HEK293T (cell line): ENCODE data around the gene C14orf119.

Experiments
- CTCF ChIA-PET: fragments of 350-600 bp; formaldehyde crosslinking; extraction: SDS; loops from one replicate; lab custom pipeline; 2021; ENCODE audit warnings: antibody characterized with exemption, inconsistent platforms; lab: Yijun Ruan, JAX
- POLR2A ChIA-PET: fragments of 350-600 bp; formaldehyde crosslinking; extraction: SDS; loops from one replicate; lab custom pipeline; 2020; ENCODE audit warnings: antibody characterized with exemption, inconsistent platforms; lab: Yijun Ruan, JAX
- DNase-seq: peaks from one replicate; pipeline ENCODE4 v3.0.0; 2012; ENCODE audit warnings: mixed read lengths; ENCODE audit errors: extremely low spot score
- ARNT ChIP-seq: fragments of 450-650 bp; IDR thresholded peaks from 2 replicates; pipeline ENCODE4 v1.6.1; 2017; ENCODE audit warnings: mild to moderate bottlenecking
- BHLHE40 ChIP-seq: fragments of 450-650 bp; IDR thresholded peaks from 2 replicates; pipeline ENCODE4 v1.6.1; 2016; ENCODE audit warnings: mild to moderate bottlenecking, moderate library complexity, borderline replicate concordance
- CTBP1 ChIP-seq: fragments of 450-650 bp; IDR thresholded peaks from 2 replicates; pipeline ENCODE4 v1.6.1; 2016; ENCODE audit warnings: borderline replicate concordance
- ELF4 ChIP-seq: fragments of 450-650 bp; IDR thresholded peaks from 2 replicates; pipeline ENCODE4 v1.6.1; 2017; ENCODE audit warnings: antibody characterized with exemption
- FOXA1 ChIP-seq: fragments of 450-650 bp; IDR thresholded peaks from 2 replicates; pipeline ENCODE4 v1.6.1; 2016; ENCODE audit warnings: mild to moderate bottlenecking
- FOXK2 ChIP-seq: fragments of 450-650 bp; IDR thresholded peaks from 2 replicates; pipeline ENCODE4 v1.6.1; 2016; ENCODE audit warnings: mild to moderate bottlenecking
- FOXM1 ChIP-seq: fragments of 450-650 bp; IDR thresholded peaks from 2 replicates; pipeline ENCODE4 v1.6.1; 2017; ENCODE audit warnings: mild to moderate bottlenecking, borderline replicate concordance
- HDGF ChIP-seq: fragments of 450-650 bp; IDR thresholded peaks from 2 replicates; pipeline ENCODE4 v1.6.1; 2017; ENCODE audit warnings: antibody characterized with exemption, borderline replicate concordance
- L3MBTL2 ChIP-seq: fragments of 450-650 bp; conservative IDR thresholded peaks from 2 replicates; pipeline ENCODE4 v1.6.1; 2016; ENCODE audit warnings: mild to moderate bottlenecking
- LEF1 ChIP-seq: fragments of 450-650 bp; IDR thresholded peaks from 2 replicates; pipeline ENCODE4 v1.6.1; 2017; ENCODE audit warnings: mild to moderate bottlenecking, borderline replicate concordance
- NFRKB ChIP-seq: fragments of 450-650 bp; IDR thresholded peaks from 2 replicates; pipeline ENCODE4 v1.6.1; 2016; ENCODE audit warnings: mild to moderate bottlenecking, moderate library complexity
- PKNOX1 ChIP-seq: fragments of 450-650 bp; IDR thresholded peaks from 2 replicates; pipeline ENCODE4 v1.6.1; 2016
- SP1 ChIP-seq: fragments of 450-650 bp; IDR thresholded peaks from 2 replicates; pipeline ENCODE4 v1.6.1; 2017
- SUZ12 ChIP-seq: fragments of 450-650 bp; IDR thresholded peaks from 2 replicates; pipeline ENCODE4 v1.6.1; 2016; ENCODE audit warnings: mild to moderate bottlenecking
- TARDBP ChIP-seq: fragments of 450-650 bp; IDR thresholded peaks from 2 replicates; pipeline ENCODE4 v1.6.1; 2016
- ZNF384 ChIP-seq: fragments of 450-650 bp; IDR thresholded peaks from 2 replicates; pipeline ENCODE4 v1.6.1; 2016

Gene C14orf119

GRCh38 chr14:23130871-23131270 is 35.6 kb downstream of the C14orf119 start:
- TF ChIP-seq L3MBTL2 = no peak
- no peak for TF ChIP-seq FOXM1
- TF ChIP-seq ELF4 = no peak
- TF ChIP-seq FOXA1 = no peak
- TF ChIP-seq ARNT = no peak
- DNase-seq = no peak
- CTCF ChIA-PET = interaction anchor here (2.0 to 2.1 kb wide), 2 partner anchors 10 to 62 kb away, joined by 7 to 9 read pairs; no protein-coding TSS in a partner anchor
- POLR2A ChIA-PET = no interaction called here

- TF ChIP-seq L3MBTL2 = no peak
- TF ChIP-seq CTBP1 = no peak
- TF ChIP-seq SUZ12 = no peak
- no peak for TF ChIP-seq FOXM1
- TF ChIP-seq BHLHE40 = no peak
- ChIA-PET POLR2A (no interaction called here), CTCF (interaction anchor here (2.1 kb wide), 1 partner anchor 10 kb away, joined by 9 read pairs; no protein-coding TSS in a partner anchor)
- DNase-seq = no peak
Observed at GRCh38 chr14:23131482-23131881, 36.2 kb downstream of the C14orf119 start.

GRCh38 chr14:23132970-23133369 is 37.7 kb downstream of the C14orf119 start:
- DNase-seq = no peak
- TF ChIP-seq TARDBP = no peak
- TF ChIP-seq HDGF = no peak
- TF ChIP-seq CTBP1 = no peak
- CTCF ChIA-PET = no interaction called here
- POLR2A ChIA-PET = no interaction called here

- TF ChIP-seq LEF1 (no peak), CTBP1 (no peak), BHLHE40 (no peak), L3MBTL2 (no peak), NFRKB (no peak), SP1 (no peak), FOXM1 (no peak), ARNT (no peak), SUZ12 (no peak), FOXK2 (no peak), TARDBP (no peak), ZNF384 (no peak), HDGF (no peak), ELF4 (no peak), FOXA1 (no peak), PKNOX1 (no peak)
- CTCF ChIA-PET = no interaction called here
- POLR2A ChIA-PET = no interaction called here
- DNase-seq = no peak
Observed at GRCh38 chr14:23136566-23137133, 41.3 kb downstream of the C14orf119 start.

GRCh38 chr14:23137192-23137812 is 42.0 kb downstream of the C14orf119 start:
- TF ChIP-seq FOXK2 (no peak), CTBP1 (no peak), LEF1 (no peak), NFRKB (no peak), SUZ12 (no peak), L3MBTL2 (no peak), ELF4 (no peak), FOXM1 (no peak), BHLHE40 (no peak), FOXA1 (no peak), TARDBP (no peak), ARNT (no peak), HDGF (no peak), PKNOX1 (no peak)
- ChIA-PET POLR2A (no interaction called here), CTCF (no interaction called here)
- no peak for DNase-seq

- DNase-seq = no peak
- POLR2A ChIA-PET = no interaction called here
- CTCF ChIA-PET = no interaction called here
- no peak for TF ChIP-seq ZNF384
- TF ChIP-seq SUZ12 = no peak
- no peak for TF ChIP-seq L3MBTL2
- no peak for TF ChIP-seq FOXM1
- no peak for TF ChIP-seq NFRKB
- no peak for TF ChIP-seq LEF1
- TF ChIP-seq ELF4 = no peak
- no peak for TF ChIP-seq TARDBP
- no peak for TF ChIP-seq FOXA1
Observed at GRCh38 chr14:23137813-23138535, 42.7 kb downstream of the C14orf119 start.

- DNase-seq = no peak
- no peak for TF ChIP-seq HDGF
- TF ChIP-seq PKNOX1 = no peak
- no peak for TF ChIP-seq FOXM1
- TF ChIP-seq FOXA1 = no peak
- no peak for TF ChIP-seq ELF4
- TF ChIP-seq CTBP1 = no peak
- TF ChIP-seq TARDBP = no peak
- no peak for TF ChIP-seq SUZ12
- TF ChIP-seq LEF1 = no peak
- TF ChIP-seq FOXK2 = no peak
- no peak for TF ChIP-seq ZNF384
- TF ChIP-seq L3MBTL2 = no peak
- no peak for TF ChIP-seq NFRKB
- TF ChIP-seq SP1 = no peak
- no peak for TF ChIP-seq ARNT
- ChIA-PET POLR2A (interaction anchor here (0.6 kb wide), 1 partner anchor 124 kb away, joined by 3 read pairs; no protein-coding TSS in a partner anchor), CTCF (interaction anchor here (5.3 kb wide), 1 partner anchor 19 kb away, joined by 27 read pairs; no protein-coding TSS in a partner anchor)
Observed at GRCh38 chr14:23139874-23140273, 44.6 kb downstream of the C14orf119 start.
